Measurements from ENCODE around the gene SYPL1. TPM values are rescaled to one million over a fixed set of nuclear protein-coding genes. Genes with fewer than 3 reads are reported as not detected.

SYPL1 gene
- total RNA-seq, 1 donor from 2014 or later = 83.6 TPM

GRCh38 chr7:106052681-106053080 lies 59.4 kb downstream of the SYPL1 start:
- H3K9me3 ChIP-seq (replicated peaks) = peaks cover 7% of the 10 kb centered on the region
- DNase-seq = no peak
- H3K27me3 ChIP-seq (ENCODE audit: low read depth) = no peaks in the 10 kb centered on the region
- H3K4me3 ChIP-seq = no peak overlapping the region
- no peak overlapping the region for H3K27ac ChIP-seq (replicated peaks)
- H3K4me1 ChIP-seq = peaks cover 13% of the 10 kb centered on the region
- intact Hi-C loops (cut with micrococcal nuclease) = no loop called here
- no peaks in the 10 kb centered on the region for H3K36me3 ChIP-seq
- TF ChIP-seq CTCF (IDR thresholded peaks at IDR 0.05; ENCODE audit: borderline replicate concordance) = no peak

DNA sequence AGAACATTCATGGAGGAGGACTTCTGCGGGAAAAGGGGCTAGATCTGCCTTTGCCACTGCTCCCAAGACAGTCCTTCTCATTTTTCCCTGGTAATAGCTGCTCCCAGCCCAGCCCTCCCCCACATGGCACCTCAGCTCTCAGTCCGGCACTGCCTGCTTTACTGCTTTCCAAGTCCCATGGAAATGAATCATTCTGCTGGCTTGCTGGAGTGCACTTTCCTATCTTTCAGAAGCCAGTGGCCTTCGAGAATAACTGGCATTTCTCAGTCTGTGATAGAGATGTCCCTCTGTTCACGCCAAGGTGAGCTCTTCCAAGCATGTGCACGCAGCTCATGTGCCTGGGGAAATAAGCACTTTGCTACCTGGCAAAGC lies 61.4 kb downstream of the SYPL1 start:
- TF ChIP-seq CTCF (IDR thresholded peaks at IDR 0.05; ENCODE audit: borderline replicate concordance) = no peak
- Histone ChIP-seq H3K4me3 (no peak overlapping the region), H3K36me3 (no peaks in the 10 kb centered on the region), H3K27me3 (ENCODE audit: low read depth) (no peaks in the 10 kb centered on the region), H3K27ac (replicated peaks) (no peak overlapping the region), H3K9me3 (replicated peaks) (peaks cover 7% of the 10 kb centered on the region), H3K4me1 (peaks cover 9% of the 10 kb centered on the region)
- intact Hi-C loops (cut with micrococcal nuclease) = no loop called here
- DNase-seq = no peak

DNA sequence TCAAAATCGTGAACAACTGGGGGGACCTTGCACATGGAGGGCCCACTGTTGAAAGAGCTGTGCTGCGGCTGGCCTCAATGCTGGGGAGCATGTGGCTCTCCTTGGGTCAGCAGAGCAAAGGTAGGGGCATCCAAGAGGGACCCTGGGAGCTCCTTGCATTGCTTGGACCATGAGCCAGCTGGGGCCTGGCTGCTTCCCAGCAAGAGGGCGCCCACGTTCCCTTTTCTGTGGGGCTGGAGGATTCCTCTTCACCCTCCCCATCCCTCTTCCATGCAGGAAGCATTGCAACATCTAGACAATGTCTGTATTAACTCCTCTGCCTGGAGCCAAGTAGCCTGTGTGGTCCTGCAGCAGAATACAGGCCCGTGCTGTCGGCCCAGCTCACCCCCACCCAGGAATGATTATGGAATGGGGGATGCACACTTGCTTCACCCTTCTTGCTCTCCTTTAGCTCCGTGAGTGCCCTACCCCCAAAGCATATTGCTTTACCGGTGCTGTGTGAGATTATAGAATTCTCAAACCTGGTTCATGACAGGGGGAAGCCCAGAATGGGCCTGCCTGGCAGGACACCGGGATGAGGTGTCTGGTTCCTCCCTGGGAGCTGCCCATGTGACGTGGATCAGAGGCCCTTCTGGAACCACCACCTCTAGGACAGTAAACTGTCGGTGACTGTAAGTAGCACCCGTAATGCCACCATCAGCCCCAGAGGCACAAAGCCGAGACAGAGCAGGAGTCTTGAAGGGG lies 61.9 kb downstream of the SYPL1 start:
- intact Hi-C loops (cut with micrococcal nuclease) = no loop called here
- H3K27me3 ChIP-seq (ENCODE audit: low read depth) = no peaks in the 10 kb centered on the region
- no peak overlapping the region for H3K4me3 ChIP-seq
- peaks cover 9% of the 10 kb centered on the region for H3K4me1 ChIP-seq
- no peak for TF ChIP-seq CTCF (IDR thresholded peaks at IDR 0.05; ENCODE audit: borderline replicate concordance)
- no peak overlapping the region for H3K27ac ChIP-seq (replicated peaks)
- no peaks in the 10 kb centered on the region for H3K36me3 ChIP-seq
- H3K9me3 ChIP-seq (replicated peaks) = peaks cover 7% of the 10 kb centered on the region
- DNase-seq = no peak

- H3K27me3 ChIP-seq (ENCODE audit: low read depth) = peaks cover 5% of the 10 kb centered on the region
- DNase-seq = no peak
- no peak overlapping the region for H3K4me3 ChIP-seq
- intact Hi-C loops (cut with micrococcal nuclease) = loop anchor here (10.0 kb wide), 1 partner anchor 394 kb away; no protein-coding TSS in a partner anchor
- peaks cover 9% of the 10 kb centered on the region for H3K4me1 ChIP-seq
- peaks cover 7% of the 10 kb centered on the region for H3K9me3 ChIP-seq (replicated peaks)
- TF ChIP-seq CTCF (IDR thresholded peaks at IDR 0.05; ENCODE audit: borderline replicate concordance) = no peak
- H3K27ac ChIP-seq (replicated peaks) = no peak overlapping the region
- H3K36me3 ChIP-seq = no peaks in the 10 kb centered on the region
Measured at GRCh38 chr7:106049139-106049752, 62.9 kb downstream of the SYPL1 start.

DNA sequence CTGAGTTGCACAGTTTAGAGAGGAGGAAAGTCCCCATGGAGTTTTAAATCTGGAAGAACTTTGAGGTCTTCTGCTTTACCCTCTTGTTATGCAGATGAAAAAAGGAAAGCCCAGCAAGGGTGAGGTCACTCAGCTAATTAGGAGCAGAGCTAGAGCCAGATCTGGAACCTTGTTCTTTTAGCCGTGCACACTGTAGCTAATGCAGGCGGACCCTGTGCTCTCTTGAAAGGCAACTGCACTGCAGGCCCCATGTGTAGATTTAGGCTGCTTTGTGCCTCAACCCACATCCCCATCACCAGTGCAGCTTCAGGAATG lies 63.4 kb downstream of the SYPL1 start:
- peaks cover 10% of the 10 kb centered on the region for H3K27me3 ChIP-seq (ENCODE audit: low read depth)
- intact Hi-C loops (cut with micrococcal nuclease) = loop anchor here (10.0 kb wide), 1 partner anchor 394 kb away; no protein-coding TSS in a partner anchor
- peaks cover 7% of the 10 kb centered on the region for H3K9me3 ChIP-seq (replicated peaks)
- no peak for DNase-seq
- TF ChIP-seq CTCF (IDR thresholded peaks at IDR 0.05; ENCODE audit: borderline replicate concordance) = no peak
- H3K4me3 ChIP-seq = no peak overlapping the region
- H3K27ac ChIP-seq (replicated peaks) = no peak overlapping the region
- H3K4me1 ChIP-seq = peaks cover 9% of the 10 kb centered on the region
- no peaks in the 10 kb centered on the region for H3K36me3 ChIP-seq
